GM03348 (cell line): ENCODE results near the gene TMEM54.

Experiments
- DNase-seq: peaks from one replicate; pipeline ENCODE4 v3.0.0; 2012; ENCODE audit warnings: low spot score

TMEM54 gene

GRCh38 chr1:32881871-32882850 lies 19.0 kb downstream of the TMEM54 start:
- no peak for DNase-seq

DNA sequence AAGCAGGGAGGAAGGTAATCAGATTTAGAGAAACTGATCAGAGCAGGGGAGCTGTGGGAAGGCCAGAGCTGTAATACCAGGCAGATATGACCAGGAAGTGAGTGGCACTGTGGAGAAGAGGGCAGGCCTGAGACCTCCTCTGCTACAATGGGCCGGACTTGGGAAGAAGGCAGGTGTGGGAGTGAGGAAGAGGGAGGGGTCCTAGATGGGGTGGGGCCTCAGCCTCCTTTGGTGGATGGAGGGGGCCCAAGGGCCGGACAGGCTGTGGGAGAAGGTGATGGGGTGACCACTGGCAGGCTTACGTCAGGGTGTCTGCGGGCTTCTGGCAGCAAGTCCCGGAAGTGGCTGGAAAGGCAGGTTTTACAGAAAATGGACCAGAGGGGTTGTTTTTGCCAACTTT lies 19.9 kb downstream of the TMEM54 start:
- no peak for DNase-seq

GRCh38 chr1:32878637-32879041 lies 22.6 kb downstream of the TMEM54 start:
- no peak for DNase-seq

DNA sequence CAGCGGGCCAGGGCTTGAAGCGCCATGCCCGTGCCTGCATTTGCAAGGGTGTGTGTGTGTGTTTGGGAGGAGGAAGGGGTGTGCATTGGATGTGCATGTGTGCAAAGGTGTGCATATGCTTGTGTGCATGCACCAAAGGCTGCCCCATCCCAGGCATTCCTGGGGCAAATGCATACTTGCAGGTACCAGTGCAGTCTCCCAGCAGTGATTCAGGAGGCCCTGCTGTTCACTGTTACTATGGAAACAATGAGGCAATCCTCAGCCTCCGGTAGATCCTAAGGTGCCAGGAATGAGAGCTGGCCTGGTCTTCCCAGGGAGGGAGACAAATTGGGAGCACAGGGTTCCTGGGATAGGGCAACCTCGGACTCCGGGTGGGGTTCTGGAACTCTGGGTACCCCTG lies 23.0 kb downstream of the TMEM54 start:
- peak; percentile 45 for DNase-seq

GRCh38 chr1:32877211-32878110 lies 23.7 kb downstream of the TMEM54 start:
- DNase-seq: no peak

DNA sequence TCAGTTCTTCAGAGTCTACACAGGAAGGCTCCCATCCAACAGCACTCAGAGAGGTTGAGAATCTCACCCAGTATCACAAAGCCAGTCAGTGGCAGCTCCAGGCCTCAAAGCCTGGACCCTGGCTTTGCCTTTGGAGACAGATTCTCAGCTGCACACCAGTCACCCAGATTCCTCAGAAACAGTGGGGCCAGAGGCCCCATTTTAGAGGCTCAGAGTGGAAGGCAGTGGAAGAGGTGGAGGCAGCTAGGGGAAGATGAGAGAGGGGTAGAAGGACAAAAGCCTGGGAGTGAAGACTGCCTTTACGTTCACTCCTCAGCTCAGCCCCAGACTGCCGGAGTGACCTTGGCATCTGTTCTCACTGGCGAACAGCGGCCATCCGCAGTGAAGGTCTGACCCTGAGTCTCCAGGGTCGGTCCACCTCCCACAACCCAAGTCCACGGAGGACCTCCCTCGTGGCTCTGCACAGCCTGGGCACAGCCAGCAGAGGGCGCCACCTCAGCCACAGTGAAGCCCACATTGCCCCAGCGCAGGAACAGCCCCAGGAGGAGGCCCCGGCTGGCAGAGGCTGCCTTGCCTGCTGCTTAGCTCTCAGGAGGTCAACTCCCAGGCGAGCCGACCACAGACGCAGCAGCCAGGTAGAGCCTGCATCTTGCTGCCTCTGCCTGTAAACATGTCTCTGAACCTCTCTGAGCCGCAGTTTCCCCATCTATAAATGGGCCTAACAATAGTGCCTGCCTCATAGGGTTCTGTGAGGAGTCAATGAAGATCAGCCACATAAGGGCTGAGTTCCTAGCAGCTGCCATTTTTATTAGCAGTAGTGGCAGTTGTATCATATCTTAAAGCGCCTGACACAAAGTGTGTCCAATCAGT lies 24.6 kb downstream of the TMEM54 start:
- peak; percentile 90 for DNase-seq

DNA sequence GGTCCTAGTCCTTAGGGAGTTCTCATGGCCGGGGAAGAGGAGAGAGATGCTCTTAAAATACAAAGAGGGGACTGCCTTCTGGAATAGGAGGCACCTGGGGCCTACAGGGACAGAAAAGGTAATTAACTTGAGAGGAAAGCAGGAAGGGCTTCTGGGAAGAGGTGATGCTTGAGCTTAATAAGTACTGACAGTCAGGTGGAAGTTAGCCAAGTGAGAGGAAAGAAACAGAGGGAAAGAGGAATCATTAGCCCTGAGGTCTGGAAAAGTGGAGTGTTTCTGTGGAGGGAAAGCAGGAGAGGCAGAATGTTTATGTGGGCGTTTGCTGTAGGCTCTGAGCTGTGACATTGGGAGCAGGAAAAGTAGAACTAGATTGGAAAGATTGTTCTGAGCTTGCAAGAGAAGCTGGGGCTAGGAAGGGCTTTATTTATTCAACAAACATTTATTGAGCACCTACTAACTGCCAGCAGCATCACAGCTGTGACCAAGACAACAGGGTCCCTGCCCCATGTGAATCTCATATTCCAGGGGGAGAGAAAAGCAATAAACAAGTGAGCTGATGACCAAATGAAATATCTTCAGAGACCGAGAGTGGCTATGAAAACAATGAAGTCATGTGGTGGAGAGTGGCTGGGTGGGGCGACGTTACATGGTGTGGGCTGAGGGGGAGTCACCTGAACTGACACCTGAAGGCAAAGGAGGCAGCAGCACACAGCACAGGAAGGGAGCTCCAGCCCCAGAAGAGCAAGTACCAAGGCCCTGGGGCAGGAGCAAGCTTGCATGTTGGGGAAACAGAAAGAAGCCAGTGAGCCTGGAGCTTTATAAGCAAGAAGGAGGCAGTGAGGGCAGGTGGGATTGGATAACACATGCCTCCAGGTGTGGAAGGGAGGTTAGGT lies 26.1 kb downstream of the TMEM54 start:
- no peak for DNase-seq

DNA sequence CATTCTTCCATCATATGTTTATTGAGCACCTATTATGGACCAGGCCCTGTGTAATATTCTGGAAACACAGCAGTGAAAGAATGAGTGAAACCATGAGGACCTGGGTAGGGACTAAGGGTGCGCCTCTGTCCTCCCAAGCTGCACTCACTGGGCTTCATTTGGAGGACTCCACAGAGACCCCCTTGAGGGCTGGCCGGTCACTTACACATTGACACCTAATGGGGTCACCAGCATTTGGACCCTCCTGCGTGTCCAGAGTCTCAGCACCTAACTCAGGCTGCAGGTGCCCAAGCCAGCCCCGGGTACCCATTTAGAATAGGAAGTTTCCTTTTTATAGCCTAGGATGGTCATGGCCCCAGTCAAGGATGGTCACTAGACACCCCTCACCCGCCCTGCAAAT lies 27.7 kb downstream of the TMEM54 start:
- no peak for DNase-seq

DNA sequence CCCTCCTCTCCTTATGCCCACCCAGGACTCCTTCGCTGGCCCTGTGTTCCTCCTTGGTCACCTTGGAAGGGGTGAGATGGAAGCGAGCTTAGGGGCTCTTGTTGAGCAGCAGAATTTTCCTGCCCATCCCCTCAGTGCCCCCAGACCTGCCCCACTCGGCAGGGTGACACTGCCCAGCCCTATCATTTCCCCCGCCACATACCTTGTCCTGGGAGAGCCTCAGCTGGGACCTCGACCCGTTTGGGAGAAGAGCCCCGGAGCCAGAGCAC lies 29.1 kb downstream of the TMEM54 start:
- DNase-seq: no peak

DNA sequence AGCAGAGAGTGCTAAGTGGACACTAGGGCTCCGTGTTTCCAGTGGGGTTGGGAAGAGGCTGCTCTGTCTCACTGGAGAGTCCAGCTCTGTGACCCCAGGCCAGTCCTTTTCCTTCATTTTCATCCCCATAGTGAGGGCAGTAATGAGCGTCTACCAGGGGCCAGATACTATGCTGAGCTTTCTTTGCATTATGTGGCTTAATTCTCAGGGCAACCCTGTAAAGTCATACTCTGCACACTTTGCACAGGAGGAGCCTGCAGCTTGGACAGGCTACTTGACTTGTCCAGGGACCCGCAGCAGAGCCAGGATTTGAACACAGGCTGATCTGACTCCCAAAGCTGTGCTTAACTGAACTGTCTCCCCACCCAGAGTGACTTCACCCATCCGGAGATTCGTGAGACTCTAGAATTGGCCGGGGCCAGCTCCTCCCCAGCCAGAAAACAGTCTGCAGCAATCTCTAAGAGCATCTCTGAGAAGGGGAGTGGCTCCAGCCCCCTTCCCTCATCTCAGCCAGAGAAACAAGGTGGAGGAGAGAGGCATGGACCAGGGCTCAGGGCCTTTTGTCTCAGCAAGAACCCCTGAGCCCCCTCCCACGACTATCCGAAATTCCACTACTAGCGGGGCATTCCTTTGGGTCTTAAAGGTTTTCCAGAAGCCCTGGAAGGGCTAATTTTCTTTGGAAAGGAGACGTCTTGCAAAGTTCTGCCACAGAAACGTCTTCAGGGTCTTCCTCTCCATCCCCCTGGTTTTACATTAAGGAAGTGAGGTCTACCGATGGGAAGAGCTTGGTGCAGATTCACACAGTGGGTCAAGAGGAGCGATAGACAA lies 29.6 kb downstream of the TMEM54 start:
- DNase-seq: peak; percentile 52

GRCh38 chr1:32870615-32871363 lies 30.4 kb downstream of the TMEM54 start, which contains the start of gene FNDC5:
Gene FNDC5, minus strand, starts transcription at chr1:32870912.
- DNase-seq: peak; percentile 79

DNA sequence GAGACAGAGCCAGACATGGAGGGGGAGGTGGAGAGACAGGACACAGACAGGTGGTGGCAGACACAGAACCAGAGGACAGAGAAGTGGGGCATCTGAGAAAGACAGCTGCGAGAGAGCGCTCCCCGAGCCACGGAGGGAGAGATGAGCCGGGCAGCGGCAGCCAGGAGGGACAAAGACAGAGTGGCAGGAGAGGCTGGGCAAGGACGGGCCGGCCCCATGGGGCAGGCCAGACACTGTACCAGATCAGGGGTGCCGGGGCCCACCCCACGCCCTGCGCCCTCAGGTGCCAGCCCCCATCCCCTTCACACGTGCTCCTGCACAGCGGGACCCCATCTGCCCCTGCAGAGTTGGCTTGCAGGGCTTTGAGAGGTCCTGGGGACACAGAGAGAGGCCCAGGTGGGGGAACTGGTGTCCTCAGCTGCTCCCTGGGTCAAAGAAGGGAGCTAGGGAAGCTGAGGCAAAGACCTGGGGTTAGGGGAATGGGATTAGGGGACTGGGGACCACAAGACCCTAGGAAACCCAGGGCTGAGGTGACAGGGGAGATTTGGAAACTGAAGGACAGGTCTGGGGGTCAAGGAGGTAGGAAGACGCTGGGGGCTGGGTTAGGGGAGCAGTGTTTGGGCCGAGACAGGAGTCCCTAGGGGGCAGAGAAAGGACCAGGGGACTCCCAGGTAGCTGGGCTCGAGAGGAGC lies 31.1 kb downstream of the TMEM54 start:
- no peak for DNase-seq

DNA sequence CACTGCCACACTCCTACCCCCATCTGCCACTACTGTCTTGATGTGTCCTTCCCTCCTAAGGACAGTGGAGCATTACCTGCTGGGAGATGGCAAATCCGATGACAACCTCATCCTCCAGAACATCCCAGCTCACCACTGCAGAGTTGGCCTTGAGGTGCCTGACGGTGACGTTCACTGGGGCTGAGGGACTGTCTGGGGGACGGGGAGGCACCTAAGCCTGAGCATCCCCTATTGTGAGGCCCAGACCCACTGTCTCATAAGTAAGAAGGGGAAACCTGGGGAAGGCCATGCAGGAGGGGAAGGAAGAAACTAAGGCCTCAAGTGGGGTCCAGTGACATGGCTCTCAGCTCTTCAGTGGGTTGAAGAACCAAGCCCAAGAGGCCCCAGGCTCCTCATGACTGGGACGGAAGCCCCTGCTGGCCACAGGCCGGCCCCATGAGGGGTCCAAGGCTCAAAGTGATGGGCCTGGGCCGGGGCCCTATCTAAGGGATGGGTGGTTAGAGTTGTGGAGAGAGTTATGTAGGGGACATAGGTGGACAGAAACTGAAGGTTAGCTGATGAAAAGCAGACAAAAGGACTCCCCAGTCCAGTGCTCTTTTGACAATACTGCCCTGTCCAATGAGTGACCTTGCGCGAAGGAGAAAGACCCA lies 32.3 kb downstream of the TMEM54 start:
- no peak for DNase-seq

GRCh38 chr1:32868085-32868484 lies 33.1 kb downstream of the TMEM54 start:
- DNase-seq: no peak

DNA sequence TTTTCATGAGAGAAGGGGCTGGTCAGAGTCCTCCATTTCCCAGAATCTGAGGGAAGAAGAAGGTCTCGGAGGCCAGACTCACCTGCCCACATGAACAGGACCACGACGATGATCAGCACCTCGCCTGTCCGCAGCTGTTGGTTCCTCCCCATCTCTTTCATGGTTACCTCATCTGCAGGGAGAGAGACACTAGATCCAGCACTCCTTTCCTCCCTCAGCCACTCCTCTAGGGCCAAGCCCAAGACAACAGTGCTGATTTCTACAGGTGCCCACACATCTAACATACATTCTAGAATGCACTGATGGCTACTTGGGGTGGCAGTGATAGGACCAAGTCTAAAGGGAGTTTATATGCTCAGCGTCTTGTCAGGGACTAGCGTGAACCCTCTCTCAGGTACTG lies 33.5 kb downstream of the TMEM54 start:
- DNase-seq: no peak

DNA sequence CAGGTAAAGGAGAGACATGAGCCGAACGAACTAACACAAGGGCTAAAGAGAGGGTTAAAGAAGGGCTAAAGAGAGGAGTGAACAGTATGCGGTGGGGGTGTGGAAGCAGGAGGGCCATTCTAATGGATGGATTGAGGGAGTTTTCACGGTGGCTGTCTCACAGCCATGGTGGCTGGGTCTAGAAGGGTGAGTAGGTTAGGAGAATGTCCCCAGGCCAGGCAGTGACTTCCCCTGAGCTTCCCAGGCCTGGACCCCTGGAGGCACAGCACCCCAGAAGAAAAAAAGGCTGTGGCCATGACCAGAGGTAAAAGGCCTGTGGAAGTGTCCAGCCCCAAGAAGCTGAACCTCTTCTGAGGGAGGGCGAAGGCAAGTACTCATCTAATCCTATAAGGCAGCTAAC lies 34.0 kb downstream of the TMEM54 start:
- DNase-seq: no peak

- no peak for DNase-seq
These were observed 35.4 kb downstream of the TMEM54 start for GRCh38 chr1:32865639-32866405.
